A673 (cell line): Measurements from ENCODE around the gene SPINK7.

ENCODE experiments used
- EZH2 ChIP-seq: fragments of 200-600 bp; sonication (generic); IDR thresholded peaks from 2 replicates; pipeline ENCODE4 v1.6.1; 2017; ENCODE audit warnings: borderline replicate concordance, low read depth, mild to moderate bottlenecking, mixed read lengths, antibody characterized with exemption, low read length; ENCODE audit not compliant: poor library complexity, severe bottlenecking
- TF ChIP-seq, protein P1 (sequence below): fragments of 300-800, 200-600 bp; sonication (generic); conservative IDR thresholded peaks from 2 replicates; pipeline ENCODE4 v1.5.1; 2017; ENCODE audit warnings: low read depth, mild to moderate bottlenecking, antibody characterized with exemption, low read length, moderate library complexity, mixed read lengths

DNA sequence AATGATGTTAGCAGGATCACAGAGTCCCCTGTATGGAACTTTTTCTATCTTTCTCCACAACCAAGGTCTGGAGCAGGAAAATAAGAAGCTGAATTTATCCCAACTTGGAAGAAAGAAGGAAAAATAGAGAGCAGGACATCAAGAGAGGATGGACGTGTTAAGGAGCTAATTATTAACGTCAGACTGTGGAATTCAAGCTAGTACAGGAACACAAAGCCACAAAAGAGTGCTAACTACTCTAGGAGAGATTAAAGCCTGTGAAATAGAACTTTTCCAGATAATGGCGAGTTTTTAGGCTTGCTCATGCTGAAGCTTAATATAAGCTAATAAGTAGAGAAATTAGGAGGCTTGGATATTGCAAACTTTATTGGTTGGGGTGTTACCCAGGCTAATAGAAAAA lies 44.3 kb upstream of the SPINK7 start:
- TF ChIP-seq, protein P1, sequence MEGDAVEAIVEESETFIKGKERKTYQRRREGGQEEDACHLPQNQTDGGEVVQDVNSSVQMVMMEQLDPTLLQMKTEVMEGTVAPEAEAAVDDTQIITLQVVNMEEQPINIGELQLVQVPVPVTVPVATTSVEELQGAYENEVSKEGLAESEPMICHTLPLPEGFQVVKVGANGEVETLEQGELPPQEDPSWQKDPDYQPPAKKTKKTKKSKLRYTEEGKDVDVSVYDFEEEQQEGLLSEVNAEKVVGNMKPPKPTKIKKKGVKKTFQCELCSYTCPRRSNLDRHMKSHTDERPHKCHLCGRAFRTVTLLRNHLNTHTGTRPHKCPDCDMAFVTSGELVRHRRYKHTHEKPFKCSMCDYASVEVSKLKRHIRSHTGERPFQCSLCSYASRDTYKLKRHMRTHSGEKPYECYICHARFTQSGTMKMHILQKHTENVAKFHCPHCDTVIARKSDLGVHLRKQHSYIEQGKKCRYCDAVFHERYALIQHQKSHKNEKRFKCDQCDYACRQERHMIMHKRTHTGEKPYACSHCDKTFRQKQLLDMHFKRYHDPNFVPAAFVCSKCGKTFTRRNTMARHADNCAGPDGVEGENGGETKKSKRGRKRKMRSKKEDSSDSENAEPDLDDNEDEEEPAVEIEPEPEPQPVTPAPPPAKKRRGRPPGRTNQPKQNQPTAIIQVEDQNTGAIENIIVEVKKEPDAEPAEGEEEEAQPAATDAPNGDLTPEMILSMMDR = no peak
- TF ChIP-seq EZH2 = no peak
